Choroid plexus epithelial cell (primary cell): ENCODE results near the gene MYL3.

Experiments
- DNase-seq: peaks from one replicate; pipeline ENCODE4 v3.0.0-alpha.2; 2010; ENCODE audit warnings: low read depth
- H3K4me3 ChIP-seq: 2 replicates; pipeline ENCODE4 v1.5.1; 2011; ENCODE audit warnings: low read depth, mild to moderate bottlenecking, control low read depth, low read length, moderate library complexity
- CTCF ChIP-seq: conservative IDR thresholded peaks from 2 replicates; pipeline ENCODE4 v1.5.1; 2011; ENCODE audit warnings: low read depth, mild to moderate bottlenecking, control low read depth, inconsistent platforms, low read length, moderate library complexity

Gene MYL3

GRCh38 chr3:46877406-46878125 is 14.3 kb upstream of the MYL3 start, which contains the start of gene PTH1R:
Gene PTH1R (plus strand): TSS chr3:46877721. CDS start chr3:46883560, 5,839 bp downstream.
- no peak for DNase-seq
- H3K4me3 ChIP-seq, result no peak within 1 kb of the TSS
- TF ChIP-seq CTCF, result no peak

DNA sequence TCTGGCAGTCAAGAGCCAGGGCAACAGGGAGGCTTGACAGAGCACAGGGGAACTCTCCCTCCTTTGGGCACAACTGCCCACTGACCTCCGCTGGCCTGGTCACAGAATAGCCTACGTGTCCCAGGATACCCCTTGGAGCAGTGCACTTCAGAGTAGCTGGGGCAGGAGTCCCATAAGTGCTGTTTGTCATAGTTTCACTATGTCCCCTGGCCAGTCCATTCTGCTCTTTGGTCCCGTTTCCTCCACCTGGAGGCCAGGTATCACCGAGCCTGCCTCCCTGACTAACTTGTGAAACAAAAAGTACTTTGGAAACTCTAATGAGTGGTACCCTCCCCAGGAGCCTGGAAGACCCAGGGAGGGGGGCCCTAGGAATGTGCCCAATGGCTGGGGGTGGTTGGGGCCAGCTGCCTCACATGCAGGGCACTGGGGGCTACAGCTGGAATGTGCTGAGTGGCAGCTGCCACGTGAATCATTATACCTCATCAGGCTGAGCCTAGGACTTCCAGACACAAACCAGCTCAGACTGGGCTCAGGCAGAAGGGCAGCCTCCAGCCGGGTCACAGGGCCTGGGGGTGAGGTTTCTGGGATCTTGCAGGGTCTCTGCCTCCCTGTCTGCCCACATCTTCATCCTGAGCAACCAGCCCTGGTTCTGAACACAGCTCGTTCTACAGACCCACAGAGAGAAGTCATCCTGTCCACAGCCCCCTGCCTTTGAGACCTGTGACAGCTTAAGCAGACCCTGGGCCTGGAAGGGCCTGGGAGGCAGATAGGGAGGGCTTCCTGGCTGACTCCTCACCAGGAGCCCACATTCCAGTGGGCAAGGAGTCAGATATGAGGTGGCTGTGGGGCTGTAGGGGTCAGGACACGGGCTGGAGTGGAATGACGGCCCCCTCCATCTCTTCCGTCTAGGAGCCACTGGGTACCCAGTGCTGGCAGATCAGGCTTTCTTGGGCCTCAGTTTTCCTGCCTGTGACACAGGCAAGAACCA is 13.4 kb upstream of the MYL3 start:
- H3K4me3 ChIP-seq, result no peak overlapping the region
- no peak for TF ChIP-seq CTCF
- DNase-seq, result no peak

DNA sequence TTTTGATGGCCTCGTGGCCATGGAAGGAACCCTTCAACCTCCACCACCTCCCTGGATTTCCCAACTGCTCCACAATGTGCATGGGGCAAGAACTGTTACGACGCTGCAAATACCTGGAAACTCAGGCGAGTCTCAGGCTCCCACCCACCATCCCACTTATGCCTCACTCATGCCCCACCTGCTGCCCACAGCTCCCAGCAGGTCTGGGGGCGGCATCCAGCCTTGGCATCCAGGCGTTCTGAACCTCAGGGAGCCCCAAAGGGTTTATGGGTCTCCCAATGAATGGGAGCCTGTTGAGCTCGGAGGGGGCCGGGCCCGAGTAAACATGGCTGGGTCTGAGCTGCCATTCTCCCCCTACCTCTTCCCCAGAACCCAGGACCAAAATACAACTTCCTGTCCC is 12.3 kb upstream of the MYL3 start:
- H3K4me3 ChIP-seq, result no peak overlapping the region
- TF ChIP-seq CTCF, result no peak
- no peak for DNase-seq

DNA sequence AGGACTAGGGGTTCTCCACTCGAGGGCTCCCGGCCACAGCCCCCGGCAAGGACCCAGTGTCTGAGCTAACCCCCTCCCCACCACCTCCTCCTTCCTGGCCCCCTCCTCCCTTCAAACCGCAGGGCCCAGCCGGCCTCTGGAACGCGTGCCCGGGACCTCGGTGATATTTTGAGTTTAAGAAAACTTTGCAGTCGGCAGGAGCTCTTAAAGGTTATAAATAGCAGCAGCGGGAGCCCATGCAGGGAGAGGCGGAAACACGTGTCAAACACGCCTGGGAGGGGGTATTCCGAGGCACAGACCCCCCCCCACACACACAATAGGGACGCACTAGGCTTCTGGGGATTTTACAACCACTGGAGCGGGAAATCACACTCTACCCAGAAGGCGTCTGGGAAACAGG is 11.2 kb upstream of the MYL3 start:
- no peak for TF ChIP-seq CTCF
- H3K4me3 ChIP-seq, result no peak overlapping the region
- DNase-seq, result peak; percentile 55

- H3K4me3 ChIP-seq, result no peak overlapping the region
- no peak for TF ChIP-seq CTCF
- no peak for DNase-seq
Measured at GRCh38 chr3:46873521-46873920, 10.3 kb upstream of the MYL3 start.

GRCh38 chr3:46871222-46871621 is 8.0 kb upstream of the MYL3 start:
- TF ChIP-seq CTCF, result no peak

DNA sequence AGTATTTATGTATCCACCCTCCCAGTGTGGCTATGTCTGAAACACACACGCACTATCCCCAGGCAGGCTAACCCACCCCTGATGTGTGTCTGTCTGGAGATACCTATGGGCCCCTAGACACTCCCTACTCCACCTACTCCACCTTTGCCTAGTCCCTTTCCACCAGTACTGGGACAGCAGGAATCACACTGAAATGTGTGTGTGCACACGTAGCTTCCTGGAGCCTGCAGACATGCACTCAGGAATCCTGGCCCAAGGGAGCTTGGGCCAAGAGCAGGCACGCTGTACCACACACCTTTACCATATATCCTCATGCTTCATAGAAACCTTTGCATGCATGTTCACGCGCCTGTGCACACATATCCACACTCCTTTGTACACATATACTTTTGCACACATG is 7.4 kb upstream of the MYL3 start:
- TF ChIP-seq CTCF, result no peak
- no peak overlapping the region for H3K4me3 ChIP-seq
- no peak for DNase-seq

More at GRCh38 chr3:46871222-46871621, 8.0 kb upstream of the MYL3 start:
- no peak overlapping the region for H3K4me3 ChIP-seq
- peak; percentile 21 for DNase-seq
